Activated T-cell treated with anti-CD3 and anti-CD28 coated beads for 24 hours (primary cell): ENCODE results near the gene FAHD2A.
A peak's percentile ranks its signal among the peaks of the same experiment; 100 is the strongest.
"Not testable (repeated sequence)": the region's sequence is repeated elsewhere in the genome, so short reads cannot be mapped to it uniquely, and the experiment has no call there.

ENCODE experiments used
- DNase-seq: peaks from one replicate; pipeline ENCODE4 v3.0.0-alpha.2; 2020; ENCODE audit warnings: low read depth

Gene FAHD2A

DNA sequence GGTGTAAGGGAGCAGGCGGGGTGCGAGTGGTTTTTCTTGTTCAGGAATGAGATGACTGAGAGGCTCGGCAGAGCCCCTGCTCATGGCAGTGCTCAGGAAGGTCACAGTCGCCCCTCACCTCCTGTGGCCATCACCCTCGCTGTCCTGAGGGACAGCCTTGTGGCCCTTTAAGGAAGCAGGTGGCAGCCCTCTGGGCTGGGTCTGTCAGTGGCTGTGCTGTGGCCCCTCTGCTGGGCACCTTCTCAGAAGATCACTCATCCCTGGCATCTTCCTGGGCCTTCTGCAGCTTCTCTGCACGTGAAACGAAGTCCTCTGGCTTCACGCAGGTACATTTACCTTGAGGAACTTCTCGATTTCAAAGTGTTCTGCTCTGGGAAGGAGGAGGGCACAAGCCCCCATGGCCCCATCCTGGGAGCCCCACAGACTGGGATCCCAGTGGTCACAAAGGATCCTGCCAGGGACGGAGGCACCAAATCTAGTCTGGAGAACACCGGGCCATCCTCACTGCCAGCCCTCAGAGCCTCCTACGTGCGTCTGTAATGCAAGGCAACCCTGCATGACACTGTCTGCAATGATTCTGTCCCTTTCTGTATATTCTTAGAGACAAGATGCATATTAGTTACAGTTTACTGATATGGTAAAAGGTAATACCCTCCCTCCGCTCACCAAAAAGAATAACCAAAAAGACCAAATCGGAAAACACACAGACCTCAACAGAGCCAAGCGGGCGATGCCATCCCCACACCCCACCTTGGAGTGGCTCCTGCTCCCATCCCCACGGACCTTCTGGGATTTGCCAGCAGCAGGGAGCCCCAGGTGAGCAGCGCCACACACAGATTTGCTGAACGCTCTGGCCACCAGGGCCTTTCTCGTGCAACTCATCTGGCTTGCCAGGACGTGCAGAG is 25.9 kb upstream of the FAHD2A start:
- DNase-seq, result no peak

DNA sequence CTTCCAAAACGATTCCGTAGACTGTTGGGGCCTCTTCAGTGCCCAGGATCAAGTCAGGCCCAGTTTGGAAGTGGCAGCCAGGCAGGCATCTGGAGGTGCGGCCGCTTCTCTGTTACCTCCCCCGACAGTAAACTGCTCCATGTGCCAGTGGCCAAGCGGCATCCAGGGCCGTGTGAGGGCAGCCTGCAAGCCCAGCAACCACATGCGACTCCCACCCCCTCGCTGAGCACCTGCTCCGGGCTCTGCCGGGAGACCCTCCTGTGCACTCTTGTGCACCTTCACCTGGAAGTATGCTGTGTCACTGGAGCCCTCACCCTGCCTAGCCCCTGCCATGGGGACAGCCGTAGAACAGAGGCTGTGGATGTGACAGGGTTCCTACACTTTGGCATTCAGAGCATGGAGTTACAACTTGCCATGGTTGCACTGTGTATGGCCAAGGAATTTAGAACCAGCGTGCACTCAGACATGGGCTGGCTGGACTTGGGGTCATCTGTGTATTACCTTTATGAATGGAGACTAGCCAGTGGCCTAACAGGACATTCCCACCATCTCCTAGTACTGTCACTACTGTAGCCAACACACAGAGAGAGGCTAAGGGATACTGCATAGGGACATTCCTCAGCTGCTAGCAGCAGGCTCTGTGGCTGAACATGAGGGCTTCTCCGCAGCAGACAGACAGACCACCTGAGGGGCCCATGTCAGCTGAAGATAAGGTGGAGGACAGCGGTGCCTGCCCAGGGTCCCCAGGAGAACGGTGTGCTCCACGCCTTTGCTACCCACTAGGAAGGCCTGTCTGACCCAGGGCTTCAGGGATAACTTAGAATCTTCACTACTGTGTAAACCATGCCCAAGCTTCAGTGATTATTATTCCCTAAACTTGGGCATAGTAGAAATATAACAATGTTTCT is 25.0 kb upstream of the FAHD2A start:
- DNase-seq, result no peak

GRCh38 chr2:95378281-95378680 is 24.2 kb upstream of the FAHD2A start:
- not testable (repeated sequence) for DNase-seq

GRCh38 chr2:95379371-95379831 is 23.1 kb upstream of the FAHD2A start:
- no peak for DNase-seq

DNA sequence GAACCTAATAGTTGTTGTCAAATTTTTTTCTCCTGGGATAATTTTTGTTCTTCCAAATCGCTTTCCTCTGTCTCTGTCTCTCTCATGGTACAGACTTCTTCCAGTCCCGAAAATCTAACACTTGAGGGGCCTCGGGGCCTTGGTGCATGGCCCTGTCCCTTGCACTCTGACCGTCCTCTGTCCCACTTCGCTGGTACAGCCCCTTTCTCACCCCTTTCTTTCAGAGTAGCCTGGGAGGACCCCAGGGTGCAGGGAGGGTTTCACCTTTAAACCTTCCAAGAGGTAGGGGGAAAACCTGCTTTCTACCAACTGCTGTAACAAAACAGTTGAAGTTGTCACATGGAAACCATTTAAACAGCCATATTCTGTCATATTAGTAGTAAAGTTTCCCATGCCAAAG is 22.2 kb upstream of the FAHD2A start:
- no peak for DNase-seq

GRCh38 chr2:95380731-95381130 is 21.8 kb upstream of the FAHD2A start:
- DNase-seq, result no peak

- DNase-seq, result no peak
Measured at GRCh38 chr2:95381212-95382191, 21.0 kb upstream of the FAHD2A start.

DNA sequence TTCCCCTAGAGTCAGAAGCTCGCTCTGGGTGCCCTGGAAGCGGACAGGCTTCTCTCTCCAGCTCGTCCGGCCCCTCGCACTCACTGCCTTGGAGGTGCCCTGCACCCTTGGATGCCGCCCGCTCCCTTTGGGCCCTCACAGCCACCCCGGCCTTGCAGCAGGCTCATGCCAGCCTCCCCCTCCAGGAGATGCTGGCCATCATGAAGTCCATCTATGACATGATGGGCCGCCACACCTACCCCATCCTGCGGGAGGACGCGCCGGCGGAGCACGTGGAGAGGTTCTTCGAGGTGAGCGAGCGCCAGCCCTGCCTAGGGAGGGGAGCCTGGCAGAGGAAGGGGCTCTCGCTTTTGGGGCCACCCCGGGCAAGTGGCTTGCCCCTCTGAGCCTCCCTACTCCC is 20.3 kb upstream of the FAHD2A start:
- no peak for DNase-seq

DNA sequence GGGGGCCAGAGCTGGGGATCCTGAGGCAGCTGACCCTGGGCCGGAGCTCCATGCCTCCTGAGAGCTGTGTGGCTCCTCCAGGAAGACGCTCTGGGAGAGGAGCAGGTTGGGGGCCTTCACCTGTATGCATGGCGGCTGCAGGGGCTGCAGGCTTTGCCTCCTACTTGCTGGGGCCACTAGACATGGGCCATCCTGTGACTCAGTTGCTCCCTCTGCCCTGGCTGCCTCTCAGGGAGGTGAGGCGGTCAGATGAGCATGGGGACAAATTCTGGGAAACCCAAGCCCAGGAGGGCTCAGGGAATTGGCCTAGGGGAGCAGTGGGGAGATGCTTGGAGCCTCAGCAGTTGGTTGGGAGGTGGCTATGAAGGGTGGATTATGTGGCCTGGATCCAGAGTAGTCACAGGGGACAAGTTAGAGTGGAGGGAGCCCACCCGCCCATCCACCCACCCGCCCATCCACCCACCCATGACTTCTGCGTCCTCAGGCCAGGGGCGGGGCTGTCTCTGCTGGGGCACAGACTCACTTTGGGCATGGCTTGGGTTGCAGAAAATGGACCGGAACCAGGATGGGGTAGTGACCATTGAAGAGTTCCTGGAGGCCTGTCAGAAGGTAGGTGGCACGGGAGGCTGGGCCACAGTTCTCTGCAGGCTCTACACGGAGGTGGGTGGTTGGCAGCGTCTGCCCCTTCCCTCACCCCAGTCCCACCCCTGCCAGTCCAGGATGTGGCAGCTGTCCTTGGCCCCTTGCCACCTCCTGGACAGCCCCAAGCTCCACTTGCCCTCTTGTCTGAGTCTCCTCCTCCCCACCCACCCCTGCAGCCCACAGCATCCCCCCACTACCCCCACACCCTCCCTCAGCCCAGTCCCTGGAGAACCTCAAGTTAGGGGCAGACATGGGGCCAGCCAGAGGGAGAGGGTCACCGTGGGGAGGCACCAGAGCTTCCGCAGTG is 19.5 kb upstream of the FAHD2A start:
- no peak for DNase-seq

- no peak for DNase-seq
Measured at GRCh38 chr2:95383635-95384027, 18.9 kb upstream of the FAHD2A start.

DNA sequence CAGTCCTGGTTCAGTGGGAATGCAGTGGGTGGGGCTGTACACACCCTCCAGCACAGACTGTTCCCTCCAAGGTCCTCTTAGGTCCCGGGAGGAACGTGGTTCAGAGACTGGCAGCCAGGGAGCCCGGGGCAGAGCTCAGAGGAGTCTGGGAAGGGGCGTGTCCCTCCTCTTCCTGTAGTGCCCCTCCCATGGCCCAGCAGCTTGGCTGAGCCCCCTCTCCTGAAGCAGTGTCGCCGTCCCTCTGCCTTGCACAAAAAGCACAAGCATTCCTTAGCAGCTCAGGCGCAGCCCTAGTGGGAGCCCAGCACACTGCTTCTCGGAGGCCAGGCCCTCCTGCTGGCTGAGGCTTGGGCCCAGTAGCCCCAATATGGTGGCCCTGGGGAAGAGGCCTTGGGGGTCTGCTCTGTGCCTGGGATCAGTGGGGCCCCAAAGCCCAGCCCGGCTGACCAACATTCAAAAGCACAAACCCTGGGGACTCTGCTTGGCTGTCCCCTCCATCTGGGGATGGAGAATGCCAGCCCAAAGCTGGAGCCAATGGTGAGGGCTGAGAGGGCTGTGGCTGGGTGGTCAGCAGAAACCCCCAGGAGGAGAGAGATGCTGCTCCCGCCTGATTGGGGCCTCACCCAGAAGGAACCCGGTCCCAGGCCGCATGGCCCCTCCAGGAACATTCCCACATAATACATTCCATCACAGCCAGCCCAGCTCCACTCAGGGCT is 17.5 kb upstream of the FAHD2A start:
- no peak for DNase-seq

- DNase-seq, result no peak
Measured at GRCh38 chr2:95385570-95385984, 16.9 kb upstream of the FAHD2A start.

GRCh38 chr2:95386031-95386430 is 16.5 kb upstream of the FAHD2A start:
- no peak for DNase-seq

DNA sequence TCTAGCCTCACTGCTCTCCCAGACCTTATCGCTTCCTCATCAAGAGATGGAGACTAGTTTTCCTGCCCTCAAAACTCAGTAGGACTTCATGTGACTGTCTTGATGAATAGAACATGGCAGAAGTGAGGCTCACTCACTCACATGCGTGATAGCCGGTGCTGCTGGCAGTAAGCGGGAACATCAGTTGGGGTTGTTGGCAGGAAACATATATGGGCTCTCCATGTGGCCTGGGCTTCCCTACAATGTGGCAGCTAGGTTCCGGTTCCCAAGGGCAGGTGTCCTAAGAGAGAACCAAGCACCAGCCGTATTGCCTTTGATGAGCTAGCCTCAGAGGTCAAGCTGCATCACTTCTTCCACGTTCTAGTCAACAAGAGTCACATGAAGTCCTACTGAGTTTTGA is 15.2 kb upstream of the FAHD2A start:
- no peak for DNase-seq

- DNase-seq, result no peak
Measured at GRCh38 chr2:95388091-95388692, 14.3 kb upstream of the FAHD2A start.

- no peak for DNase-seq
Measured at GRCh38 chr2:95388856-95389244, 13.7 kb upstream of the FAHD2A start.

- peak; percentile 43 for DNase-seq
Measured at GRCh38 chr2:95389245-95390119, 13.0 kb upstream of the FAHD2A start.

GRCh38 chr2:95390272-95390880 is 12.1 kb upstream of the FAHD2A start:
- DNase-seq, result no peak
